ENCODE measurements around the gene PLEKHH1. TPM values are rescaled to one million over a fixed set of nuclear protein-coding genes. Genes with fewer than 3 reads are reported as not detected.

Gene PLEKHH1
- total RNA-seq, 1 experiment from 2014 or later = 32.4 TPM

- no peaks in the 10 kb centered on the region for H3K9me3 ChIP-seq
- H3K36me3 ChIP-seq (ENCODE audit: control insufficient read depth, insufficient read depth, low read length) = peaks cover 2% of the 10 kb centered on the region
- peaks cover 13% of the 10 kb centered on the region for H3K4me1 ChIP-seq
- BruUV-seq (replicated peaks) = no TSS peak
- no peaks in the 10 kb centered on the region for H3K27me3 ChIP-seq (replicated peaks; ENCODE audit: control insufficient read depth, insufficient read depth, low read length)
- Mint-ChIP-seq H3K4me3 (ENCODE audit: unreplicated experiment) (no peak overlapping the region), H3K27me3 (ENCODE audit: insufficient read depth, unreplicated experiment) (no peaks in the 10 kb centered on the region), H3K4me1 (ENCODE audit: low read depth, unreplicated experiment) (no peaks in the 10 kb centered on the region), H3K9me3 (ENCODE audit: unreplicated experiment) (no peaks in the 10 kb centered on the region), H3K27ac (ENCODE audit: unreplicated experiment) (no peak overlapping the region), H3K36me3 (ENCODE audit: insufficient read depth, unreplicated experiment) (peaks cover 20% of the 10 kb centered on the region)
- peak; percentile 78 to 82 for TF ChIP-seq CTCF (IDR thresholded peaks at IDR 0.05; ENCODE audit: insufficient read depth in 1 of 2, low read depth in 1 of 2, low read length in 1 of 2, severe bottlenecking in 1 of 2, unreplicated experiment in 1 of 2)
- no peak overlapping the region for H3K4me3 ChIP-seq (ENCODE audit: low read depth, low read length)
- DNase-seq = peak; percentile 62 to 73
- ChIA-PET CTCF (interaction anchor here (0.7 to 2.3 kb wide), 8 partner anchors 13 to 120 kb away, joined by 3 to 30 read pairs (median 8); partner anchors contain the start of genes PIGH and RDH11), POLR2A (interaction anchor here (1.2 kb wide), 1 partner anchor 16 kb away, joined by 3 read pairs; the partner anchor contains the start of gene PIGH)
- intact Hi-C loops (cut with micrococcal nuclease; ENCODE audit: unreplicated experiment) = loop anchor here (1.0 to 5.0 kb wide), 5 partner anchors 16 to 183 kb away; partner anchors contain the start of genes ARG2 and PIGH
Observed at GRCh38 chr14:67583711-67584644, 50.9 kb downstream of the PLEKHH1 start.

- intact Hi-C loops (cut with micrococcal nuclease; ENCODE audit: unreplicated experiment) = loop anchor here (1.0 to 5.0 kb wide), 5 partner anchors 15 to 182 kb away; partner anchors contain the start of genes ARG2 and PIGH
- ChIA-PET CTCF (interaction anchor here (1.6 to 2.3 kb wide), 4 partner anchors 14 to 119 kb away, joined by 9 to 30 read pairs (median 11); partner anchors contain the start of gene PIGH), POLR2A (interaction anchor here (1.2 kb wide), 1 partner anchor 15 kb away, joined by 3 read pairs; the partner anchor contains the start of gene PIGH)
- Mint-ChIP-seq H3K27me3 (ENCODE audit: insufficient read depth, unreplicated experiment) (no peaks in the 10 kb centered on the region), H3K4me3 (ENCODE audit: unreplicated experiment) (no peak overlapping the region), H3K27ac (ENCODE audit: unreplicated experiment) (no peak overlapping the region), H3K4me1 (ENCODE audit: low read depth, unreplicated experiment) (no peaks in the 10 kb centered on the region), H3K9me3 (ENCODE audit: unreplicated experiment) (no peaks in the 10 kb centered on the region), H3K36me3 (ENCODE audit: insufficient read depth, unreplicated experiment) (peaks cover 24% of the 10 kb centered on the region)
- H3K36me3 ChIP-seq (ENCODE audit: control insufficient read depth, insufficient read depth, low read length) = peaks cover 2% of the 10 kb centered on the region; the same call in 1 of the 2 replicates
- BruUV-seq (replicated peaks) = no TSS peak
- no peak for DNase-seq
- H3K9me3 ChIP-seq = no peaks in the 10 kb centered on the region
- no peak overlapping the region for H3K4me3 ChIP-seq (ENCODE audit: low read depth, low read length)
- TF ChIP-seq CTCF (IDR thresholded peaks at IDR 0.05; ENCODE audit: insufficient read depth in 1 of 2, low read depth in 1 of 2, low read length in 1 of 2, severe bottlenecking in 1 of 2, unreplicated experiment in 1 of 2) = no peak
- H3K27me3 ChIP-seq (replicated peaks; ENCODE audit: control insufficient read depth, insufficient read depth, low read length) = no peaks in the 10 kb centered on the region
- H3K4me1 ChIP-seq = peaks cover 13% of the 10 kb centered on the region
Observed at GRCh38 chr14:67584978-67585377, 51.9 kb downstream of the PLEKHH1 start.

- no peak for TF ChIP-seq CTCF (IDR thresholded peaks at IDR 0.05; ENCODE audit: insufficient read depth in 1 of 2, low read depth in 1 of 2, low read length in 1 of 2, severe bottlenecking in 1 of 2, unreplicated experiment in 1 of 2)
- ChIA-PET POLR2A (no interaction called here), CTCF (interaction anchor here (0.9 kb wide), 1 partner anchor 81 kb away, joined by 4 read pairs; no protein-coding TSS in a partner anchor)
- Mint-ChIP-seq H3K27ac (ENCODE audit: unreplicated experiment) (no peak overlapping the region), H3K9me3 (ENCODE audit: unreplicated experiment) (no peaks in the 10 kb centered on the region), H3K27me3 (ENCODE audit: insufficient read depth, unreplicated experiment) (no peaks in the 10 kb centered on the region), H3K4me1 (ENCODE audit: low read depth, unreplicated experiment) (no peaks in the 10 kb centered on the region), H3K4me3 (ENCODE audit: unreplicated experiment) (no peak overlapping the region), H3K36me3 (ENCODE audit: insufficient read depth, unreplicated experiment) (peaks cover 18% of the 10 kb centered on the region)
- intact Hi-C loops (cut with micrococcal nuclease; ENCODE audit: unreplicated experiment) = no loop called here
- DNase-seq = no peak
- H3K36me3 ChIP-seq (ENCODE audit: control insufficient read depth, insufficient read depth, low read length) = peaks cover 2% of the 10 kb centered on the region; the same call in 1 of the 2 replicates
- H3K9me3 ChIP-seq = no peaks in the 10 kb centered on the region
- no peaks in the 10 kb centered on the region for H3K27me3 ChIP-seq (replicated peaks; ENCODE audit: control insufficient read depth, insufficient read depth, low read length)
- H3K4me3 ChIP-seq (ENCODE audit: low read depth, low read length) = no peak overlapping the region
- no TSS peak for BruUV-seq (replicated peaks)
- H3K4me1 ChIP-seq = peaks cover under 1% of the 10 kb centered on the region; the same call in 1 of the 2 replicates
Observed at GRCh38 chr14:67586369-67586768, 53.3 kb downstream of the PLEKHH1 start.

Data from Caco-2 (cell line).